Measurements from ENCODE around the gene PXMP2.
A peak's percentile ranks its signal among the peaks of the same experiment; 100 is the strongest.

PXMP2 gene

DNA sequence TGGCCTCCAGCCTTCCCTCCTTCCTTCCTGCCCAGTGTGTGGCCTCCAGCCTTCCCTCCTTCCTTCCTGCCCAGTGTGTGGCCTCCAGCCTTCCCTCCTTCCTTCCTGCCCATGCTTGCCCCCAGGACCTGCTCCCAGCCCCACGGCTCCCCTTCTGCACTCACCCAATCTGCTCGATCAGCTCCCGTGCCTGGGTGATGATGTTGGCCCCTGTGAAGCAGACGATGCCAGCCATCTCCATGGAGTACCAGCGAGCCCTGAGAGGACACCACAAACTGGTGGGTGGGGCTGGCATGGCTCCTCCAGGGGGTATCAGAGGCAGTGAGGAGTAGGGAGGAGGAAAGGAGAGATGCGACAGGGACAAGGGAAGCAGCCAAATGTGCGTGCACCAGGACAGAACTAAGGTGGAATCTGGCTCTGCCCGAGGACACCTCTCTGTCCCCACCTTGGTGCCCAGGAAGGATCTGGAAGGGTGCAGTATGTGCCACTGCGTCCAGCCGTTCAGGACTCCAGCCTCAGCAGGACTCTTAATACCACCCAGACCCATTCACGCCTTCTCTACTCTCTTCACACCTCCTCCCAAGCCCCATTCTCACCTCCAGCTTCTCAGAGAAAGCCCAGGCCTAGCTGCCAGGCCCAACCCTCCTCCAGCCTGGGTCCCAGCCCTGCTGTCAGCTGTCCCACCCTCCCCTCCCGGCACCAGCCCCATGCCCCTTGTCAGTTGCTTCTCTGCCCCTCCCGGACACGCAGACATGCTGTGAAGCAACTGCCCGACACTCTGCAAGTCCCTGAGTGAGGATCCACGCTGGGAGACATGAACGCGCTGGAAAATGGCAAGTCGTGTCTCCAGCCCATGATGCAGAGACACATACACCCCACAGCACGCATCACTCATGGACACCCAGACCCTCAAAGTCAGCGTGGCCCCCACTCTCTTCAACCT, 22.9 kb upstream of the PXMP2 start:
- Histone ChIP-seq H3K36me3 (ENCODE audit: control insufficient read depth, insufficient read depth, low read length) (peaks cover 39% of the 10 kb centered on the region), H3K4me1 (ENCODE audit: control insufficient read depth, low read depth, low read length) (no peaks in the 10 kb centered on the region), H3K27ac (ENCODE audit: low read depth, low read length) (no peak overlapping the region), H4K5ac (ENCODE audit: low read length) (no peak overlapping the region), H2BK120ac (ENCODE audit: low read depth, low read length) (no peak overlapping the region), H2BK5ac (ENCODE audit: low read length) (no peak overlapping the region), H3K18ac (ENCODE audit: low read length) (no peak overlapping the region), H2BK15ac (replicated peaks; ENCODE audit: low read depth) (no peak overlapping the region), H3K79me2 (ENCODE audit: control insufficient read depth, insufficient read depth, low read length) (no peaks in the 10 kb centered on the region), H3K9ac (ENCODE audit: low read length) (no peak overlapping the region), H3K4ac (ENCODE audit: low read depth, low read length) (no peak overlapping the region), H3K4me3 (ENCODE audit: low read length) (no peak overlapping the region), H3K79me1 (ENCODE audit: low read length) (peaks cover 8% of the 10 kb centered on the region), H3K4me2 (ENCODE audit: low read length) (no peak overlapping the region), H3K23ac (ENCODE audit: low read length) (peak overlapping the region; percentile 57), H4K8ac (ENCODE audit: low read depth, low read length) (no peak overlapping the region), H3K56ac (ENCODE audit: low read length) (no peak overlapping the region), H3K27me3 (ENCODE audit: insufficient read depth, low read length, poor library complexity) (no peaks in the 10 kb centered on the region), H2AK5ac (ENCODE audit: low read length) (no peak overlapping the region)
- DNase-seq: peak; percentile 53
- no CpG with 5 or more reads among the region's 21 CpGs for WGBS (ENCODE audit: extremely low coverage, insufficient coverage, low lambda C conversion rate)

DNA sequence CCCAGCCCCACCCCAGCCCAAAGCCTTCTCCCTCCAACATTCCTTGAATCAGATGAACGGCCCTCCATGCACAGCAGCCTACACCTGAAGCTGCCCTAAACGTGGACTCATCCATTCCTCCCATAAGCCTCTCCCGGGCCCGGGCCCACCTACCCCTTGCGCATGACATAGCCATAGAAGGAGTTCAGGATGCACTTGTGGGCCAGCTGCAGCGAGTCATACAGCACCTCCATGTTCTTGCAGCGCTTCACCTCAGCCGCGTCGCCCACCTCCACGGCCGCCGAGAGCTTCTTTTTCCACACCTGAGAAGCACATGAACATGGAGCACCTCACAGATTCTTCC, 22.3 kb upstream of the PXMP2 start:
- Histone ChIP-seq H4K8ac (ENCODE audit: low read depth, low read length) (no peak overlapping the region), H3K4me2 (ENCODE audit: low read length) (no peak overlapping the region), H3K79me2 (ENCODE audit: control insufficient read depth, insufficient read depth, low read length) (no peaks in the 10 kb centered on the region), H4K5ac (ENCODE audit: low read length) (no peak overlapping the region), H3K9ac (ENCODE audit: low read length) (no peak overlapping the region), H3K23ac (ENCODE audit: low read length) (peak overlapping the region; percentile 57), H2AK5ac (ENCODE audit: low read length) (no peak overlapping the region), H3K4ac (ENCODE audit: low read depth, low read length) (no peak overlapping the region), H2BK120ac (ENCODE audit: low read depth, low read length) (no peak overlapping the region), H3K4me1 (ENCODE audit: control insufficient read depth, low read depth, low read length) (no peaks in the 10 kb centered on the region), H2BK5ac (ENCODE audit: low read length) (no peak overlapping the region), H3K4me3 (ENCODE audit: low read length) (no peak overlapping the region), H3K56ac (ENCODE audit: low read length) (no peak overlapping the region), H3K36me3 (ENCODE audit: control insufficient read depth, insufficient read depth, low read length) (peaks cover 41% of the 10 kb centered on the region), H2BK15ac (replicated peaks; ENCODE audit: low read depth) (no peak overlapping the region), H3K79me1 (ENCODE audit: low read length) (peaks cover 8% of the 10 kb centered on the region), H3K27ac (ENCODE audit: low read depth, low read length) (no peak overlapping the region), H3K27me3 (ENCODE audit: insufficient read depth, low read length, poor library complexity) (no peaks in the 10 kb centered on the region), H3K18ac (ENCODE audit: low read length) (no peak overlapping the region)
- no peak for DNase-seq
- WGBS (ENCODE audit: extremely low coverage, insufficient coverage, low lambda C conversion rate): no CpG with 5 or more reads among the region's 13 CpGs

DNA sequence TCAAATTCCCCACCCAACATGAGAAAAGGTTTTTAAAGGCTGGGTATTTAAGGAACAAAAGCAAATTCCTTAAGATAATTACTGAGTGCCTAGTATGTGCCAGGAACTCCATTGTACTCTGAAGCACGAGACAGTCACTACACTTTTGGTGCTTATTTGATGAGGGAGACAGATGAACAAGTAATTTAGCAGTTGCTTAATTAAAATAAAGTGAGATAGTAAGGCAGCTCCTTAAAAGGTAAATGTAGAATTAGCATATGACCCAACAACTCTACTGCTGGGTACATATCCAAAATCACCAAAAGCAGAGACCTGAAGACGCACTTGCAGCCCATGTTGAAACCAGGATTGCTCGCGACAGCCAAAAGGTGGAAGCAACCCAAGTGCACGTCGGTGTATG, 21.6 kb upstream of the PXMP2 start:
- H3K4me1 ChIP-seq (ENCODE audit: control insufficient read depth, low read depth, low read length): no peaks in the 10 kb centered on the region
- no peak overlapping the region for H3K4me2 ChIP-seq (ENCODE audit: low read length)
- no peak overlapping the region for H3K56ac ChIP-seq (ENCODE audit: low read length)
- no peak overlapping the region for H3K18ac ChIP-seq (ENCODE audit: low read length)
- H3K36me3 ChIP-seq (ENCODE audit: control insufficient read depth, insufficient read depth, low read length): peaks cover 35% of the 10 kb centered on the region
- no peak overlapping the region for H3K23ac ChIP-seq (ENCODE audit: low read length)
- H2BK15ac ChIP-seq (replicated peaks; ENCODE audit: low read depth): no peak overlapping the region
- H2BK5ac ChIP-seq (ENCODE audit: low read length): no peak overlapping the region
- H3K9ac ChIP-seq (ENCODE audit: low read length): no peak overlapping the region
- no peak overlapping the region for H2AK5ac ChIP-seq (ENCODE audit: low read length)
- no CpG with 5 or more reads among the region's 6 CpGs for WGBS (ENCODE audit: extremely low coverage, insufficient coverage, low lambda C conversion rate)
- no peak overlapping the region for H3K4me3 ChIP-seq (ENCODE audit: low read length)
- H3K4ac ChIP-seq (ENCODE audit: low read depth, low read length): no peak overlapping the region
- H3K79me2 ChIP-seq (ENCODE audit: control insufficient read depth, insufficient read depth, low read length): no peaks in the 10 kb centered on the region
- DNase-seq: no peak
- H4K8ac ChIP-seq (ENCODE audit: low read depth, low read length): no peak overlapping the region
- H2BK120ac ChIP-seq (ENCODE audit: low read depth, low read length): no peak overlapping the region
- H3K27ac ChIP-seq (ENCODE audit: low read depth, low read length): no peak overlapping the region
- H3K27me3 ChIP-seq (ENCODE audit: insufficient read depth, low read length, poor library complexity): no peaks in the 10 kb centered on the region
- peaks cover 8% of the 10 kb centered on the region for H3K79me1 ChIP-seq (ENCODE audit: low read length)
- H4K5ac ChIP-seq (ENCODE audit: low read length): no peak overlapping the region

DNA sequence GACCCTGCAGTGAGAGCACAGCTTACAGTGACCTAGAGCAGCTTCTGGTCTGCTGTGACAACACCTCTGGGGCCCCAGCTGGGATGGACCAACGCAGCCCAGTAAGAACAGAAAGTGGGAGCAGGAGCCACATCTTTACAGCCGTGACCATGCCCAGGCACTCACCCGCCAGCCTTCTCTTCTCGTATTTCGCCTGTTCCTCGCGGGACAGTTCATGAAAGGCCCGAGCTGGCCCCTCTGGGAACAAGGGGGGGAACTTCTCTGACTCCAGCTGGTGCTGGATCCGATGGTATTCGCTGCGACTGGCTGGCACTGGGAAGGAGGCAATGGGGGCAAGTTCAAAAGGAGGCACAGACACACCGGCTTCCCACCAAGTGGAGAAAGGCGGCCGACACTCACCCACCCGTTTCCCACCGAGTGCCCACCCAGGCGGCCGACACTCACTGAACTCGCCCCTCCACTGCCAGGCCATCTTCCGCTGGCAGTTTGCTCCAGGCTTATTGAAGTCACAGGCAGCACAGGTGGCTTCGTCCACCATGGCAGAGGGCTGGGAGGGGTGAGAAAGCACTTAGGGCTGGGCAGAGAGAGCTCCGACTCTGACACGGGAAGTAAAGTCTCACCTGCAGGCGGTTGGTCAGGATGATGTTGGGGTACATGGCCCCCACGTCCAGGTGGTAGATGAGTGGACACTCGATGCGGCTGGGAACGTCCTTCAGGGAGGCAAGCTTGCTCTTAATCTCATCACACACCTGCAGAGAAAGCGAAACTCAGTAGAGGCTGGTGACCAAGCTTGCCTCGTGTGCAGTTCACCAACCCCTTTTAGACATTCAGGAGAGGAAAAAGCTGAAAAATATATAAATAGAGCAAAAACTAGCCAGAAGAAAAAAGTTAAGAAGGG, 18.9 kb upstream of the PXMP2 start:
- no peak overlapping the region for H3K18ac ChIP-seq (ENCODE audit: low read length)
- no peak overlapping the region for H2AK5ac ChIP-seq (ENCODE audit: low read length)
- DNase-seq: no peak
- no peaks in the 10 kb centered on the region for H3K4me1 ChIP-seq (ENCODE audit: control insufficient read depth, low read depth, low read length)
- H2BK120ac ChIP-seq (ENCODE audit: low read depth, low read length): no peak overlapping the region
- H3K56ac ChIP-seq (ENCODE audit: low read length): no peak overlapping the region
- no peaks in the 10 kb centered on the region for H3K79me2 ChIP-seq (ENCODE audit: control insufficient read depth, insufficient read depth, low read length)
- H3K23ac ChIP-seq (ENCODE audit: low read length): no peak overlapping the region
- H3K4ac ChIP-seq (ENCODE audit: low read depth, low read length): no peak overlapping the region
- H3K36me3 ChIP-seq (ENCODE audit: control insufficient read depth, insufficient read depth, low read length): peaks cover 32% of the 10 kb centered on the region
- H3K9ac ChIP-seq (ENCODE audit: low read length): no peak overlapping the region
- no peak overlapping the region for H3K4me2 ChIP-seq (ENCODE audit: low read length)
- H3K79me1 ChIP-seq (ENCODE audit: low read length): no peaks in the 10 kb centered on the region
- H3K27ac ChIP-seq (ENCODE audit: low read depth, low read length): no peak overlapping the region
- WGBS (ENCODE audit: extremely low coverage, insufficient coverage, low lambda C conversion rate): no CpG with 5 or more reads among the region's 30 CpGs
- H3K27me3 ChIP-seq (ENCODE audit: insufficient read depth, low read length, poor library complexity): no peaks in the 10 kb centered on the region
- no peak overlapping the region for H3K4me3 ChIP-seq (ENCODE audit: low read length)
- no peak overlapping the region for H2BK15ac ChIP-seq (replicated peaks; ENCODE audit: low read depth)
- H4K5ac ChIP-seq (ENCODE audit: low read length): no peak overlapping the region
- no peak overlapping the region for H2BK5ac ChIP-seq (ENCODE audit: low read length)
- H4K8ac ChIP-seq (ENCODE audit: low read depth, low read length): no peak overlapping the region

DNA sequence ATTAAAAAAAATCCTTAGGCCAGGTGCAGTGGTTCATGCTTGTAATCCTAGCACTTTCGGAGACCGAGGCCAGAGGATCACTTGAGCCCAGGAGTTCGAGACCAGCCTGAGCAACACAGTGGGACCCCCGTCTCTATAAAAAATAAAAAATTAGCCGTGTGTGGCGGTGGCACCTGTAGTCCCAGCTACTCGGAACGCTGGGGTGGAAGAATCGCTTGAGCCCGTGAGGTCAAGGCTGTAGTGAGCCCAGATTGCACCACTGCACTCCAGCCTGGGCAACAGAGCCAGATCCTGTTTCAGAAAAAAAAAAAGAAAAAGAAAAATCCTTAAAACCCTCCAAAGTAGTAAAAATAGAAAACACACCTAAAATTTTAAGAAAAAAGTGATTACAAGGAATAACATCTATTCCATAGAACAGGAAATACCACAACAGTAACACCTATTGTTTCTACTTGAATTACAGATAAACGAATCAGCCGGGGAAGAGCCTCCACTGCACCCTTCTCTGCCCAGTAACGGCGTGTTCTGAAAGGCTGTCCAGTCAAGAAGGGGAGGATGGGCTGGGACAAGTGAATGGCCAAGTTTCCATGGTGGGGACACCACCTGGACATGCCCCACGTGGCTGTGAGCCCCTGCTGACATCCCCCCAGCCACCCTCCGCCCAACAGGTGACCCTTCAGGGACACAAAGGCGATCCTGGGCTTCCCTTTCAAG, 18.1 kb upstream of the PXMP2 start:
- DNase-seq: peak; percentile 17

More for the DNA sequence above, 18.1 kb upstream of the PXMP2 start:
- H3K23ac ChIP-seq (ENCODE audit: low read length): no peak overlapping the region
- H4K8ac ChIP-seq (ENCODE audit: low read depth, low read length): no peak overlapping the region
- H3K9ac ChIP-seq (ENCODE audit: low read length): no peak overlapping the region
- no peaks in the 10 kb centered on the region for H3K79me1 ChIP-seq (ENCODE audit: low read length)
- no peak overlapping the region for H2BK5ac ChIP-seq (ENCODE audit: low read length)
- H3K27ac ChIP-seq (ENCODE audit: low read depth, low read length): no peak overlapping the region
- H3K36me3 ChIP-seq (ENCODE audit: control insufficient read depth, insufficient read depth, low read length): peaks cover 34% of the 10 kb centered on the region
- H3K4me2 ChIP-seq (ENCODE audit: low read length): no peak overlapping the region
- H4K5ac ChIP-seq (ENCODE audit: low read length): no peak overlapping the region
- no peaks in the 10 kb centered on the region for H3K4me1 ChIP-seq (ENCODE audit: control insufficient read depth, low read depth, low read length)
- H2AK5ac ChIP-seq (ENCODE audit: low read length): no peak overlapping the region
- H2BK15ac ChIP-seq (replicated peaks; ENCODE audit: low read depth): no peak overlapping the region
- H3K79me2 ChIP-seq (ENCODE audit: control insufficient read depth, insufficient read depth, low read length): no peaks in the 10 kb centered on the region
- no peak overlapping the region for H3K4ac ChIP-seq (ENCODE audit: low read depth, low read length)
- H3K18ac ChIP-seq (ENCODE audit: low read length): no peak overlapping the region
- WGBS (ENCODE audit: extremely low coverage, insufficient coverage, low lambda C conversion rate): no CpG with 5 or more reads among the region's 17 CpGs
- no peak overlapping the region for H2BK120ac ChIP-seq (ENCODE audit: low read depth, low read length)
- no peak overlapping the region for H3K56ac ChIP-seq (ENCODE audit: low read length)
- no peaks in the 10 kb centered on the region for H3K27me3 ChIP-seq (ENCODE audit: insufficient read depth, low read length, poor library complexity)
- no peak overlapping the region for H3K4me3 ChIP-seq (ENCODE audit: low read length)

All from mesendoderm (in vitro differentiated cells).